ENCODE results near the gene LRG1. TPM values are rescaled to one million over a fixed set of nuclear protein-coding genes. Genes with fewer than 3 reads are reported as not detected.
"Not testable (repeated sequence)": the region's sequence is repeated elsewhere in the genome, so short reads cannot be mapped to it uniquely, and the experiment has no call there.

The LRG1 gene
- total and polyA plus RNA-seq, 2 experiments from 2014 or later: 6.3 to 9.8 TPM

DNA sequence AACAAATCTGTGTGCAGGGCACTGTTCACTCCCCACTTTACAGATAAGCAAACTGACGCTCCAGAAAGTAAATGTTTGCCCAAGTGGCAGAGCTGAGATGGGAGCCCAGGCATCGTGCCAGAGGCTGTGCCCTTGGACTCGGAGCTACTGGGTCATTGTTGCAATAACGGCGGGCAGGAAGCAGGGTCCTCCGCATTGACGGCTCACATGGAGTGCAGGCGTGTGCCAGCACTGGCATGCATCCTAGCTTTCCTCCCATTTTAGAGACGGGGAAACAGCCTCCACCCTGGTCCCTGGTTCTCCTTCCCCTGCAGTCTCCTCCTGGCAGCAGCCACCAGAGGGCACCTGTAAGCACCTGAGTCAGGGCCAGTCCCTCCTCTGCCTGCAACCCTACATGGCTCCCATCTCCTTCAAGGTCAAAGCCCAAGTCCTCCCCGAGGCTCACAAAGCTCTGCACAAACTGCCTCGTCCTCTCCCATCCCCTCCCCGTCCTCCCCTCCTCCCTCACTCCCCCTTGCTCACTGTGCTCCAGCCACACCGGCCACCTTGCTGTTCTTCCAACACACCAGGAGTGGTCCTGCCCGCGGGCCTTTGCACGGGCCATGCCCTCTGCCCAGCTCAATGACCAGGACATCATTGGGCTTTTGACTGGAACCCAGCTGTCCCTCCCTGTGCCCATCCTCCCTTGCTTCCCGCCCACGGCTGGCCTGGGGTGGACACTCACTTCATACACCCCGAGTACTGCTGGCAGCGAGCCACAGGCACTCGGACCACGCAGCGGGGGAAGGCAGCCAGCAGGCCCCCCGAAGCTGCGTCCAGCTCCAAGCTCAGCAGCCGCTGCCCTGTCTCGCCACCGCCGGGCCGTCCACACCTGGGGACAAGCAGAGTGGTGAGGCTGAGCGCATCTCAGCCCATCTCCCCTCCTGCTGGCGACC, 7.7 kb upstream of the LRG1 start:
- Histone ChIP-seq H3K4me3 (no peak overlapping the region), H4K20me1 (ENCODE audit: insufficient read depth, poor library complexity, severe bottlenecking) (no peaks in the 10 kb centered on the region), H3K4me1 (ENCODE audit: insufficient read depth) (no peaks in the 10 kb centered on the region), H3K9me3 (ENCODE audit: low read depth) (no peaks in the 10 kb centered on the region), H3K79me2 (no peaks in the 10 kb centered on the region), H3K27me3 (no peaks in the 10 kb centered on the region), H2AFZ (no peak overlapping the region), H3K36me3 (replicated peaks; ENCODE audit: insufficient read depth, low read depth) (no peaks in the 10 kb centered on the region), H3K4me2 (no peak overlapping the region), H3K27ac (no peak overlapping the region), H3K9me2 (replicated peaks; ENCODE audit: insufficient read depth) (no peaks in the 10 kb centered on the region)
- DNase-seq (ENCODE audit: low spot score): peak; percentile 6
- 88% methylated on average over 32 of the region's 32 CpGs for WGBS (ENCODE audit: low lambda C conversion rate, missing lambda C conversion rate)
- TF ChIP-seq EZH2phosphoT487 (IDR thresholded peaks at IDR 0.05; ENCODE audit: low read depth, severe bottlenecking, unreplicated experiment): no peak
- TF ChIP-seq, protein P1, sequence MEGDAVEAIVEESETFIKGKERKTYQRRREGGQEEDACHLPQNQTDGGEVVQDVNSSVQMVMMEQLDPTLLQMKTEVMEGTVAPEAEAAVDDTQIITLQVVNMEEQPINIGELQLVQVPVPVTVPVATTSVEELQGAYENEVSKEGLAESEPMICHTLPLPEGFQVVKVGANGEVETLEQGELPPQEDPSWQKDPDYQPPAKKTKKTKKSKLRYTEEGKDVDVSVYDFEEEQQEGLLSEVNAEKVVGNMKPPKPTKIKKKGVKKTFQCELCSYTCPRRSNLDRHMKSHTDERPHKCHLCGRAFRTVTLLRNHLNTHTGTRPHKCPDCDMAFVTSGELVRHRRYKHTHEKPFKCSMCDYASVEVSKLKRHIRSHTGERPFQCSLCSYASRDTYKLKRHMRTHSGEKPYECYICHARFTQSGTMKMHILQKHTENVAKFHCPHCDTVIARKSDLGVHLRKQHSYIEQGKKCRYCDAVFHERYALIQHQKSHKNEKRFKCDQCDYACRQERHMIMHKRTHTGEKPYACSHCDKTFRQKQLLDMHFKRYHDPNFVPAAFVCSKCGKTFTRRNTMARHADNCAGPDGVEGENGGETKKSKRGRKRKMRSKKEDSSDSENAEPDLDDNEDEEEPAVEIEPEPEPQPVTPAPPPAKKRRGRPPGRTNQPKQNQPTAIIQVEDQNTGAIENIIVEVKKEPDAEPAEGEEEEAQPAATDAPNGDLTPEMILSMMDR (IDR thresholded peaks at IDR 0.05; ENCODE audit: poor library complexity): no peak
- no peak for TF ChIP-seq EZH2 (IDR thresholded peaks at IDR 0.05; ENCODE audit: borderline replicate concordance)

DNA sequence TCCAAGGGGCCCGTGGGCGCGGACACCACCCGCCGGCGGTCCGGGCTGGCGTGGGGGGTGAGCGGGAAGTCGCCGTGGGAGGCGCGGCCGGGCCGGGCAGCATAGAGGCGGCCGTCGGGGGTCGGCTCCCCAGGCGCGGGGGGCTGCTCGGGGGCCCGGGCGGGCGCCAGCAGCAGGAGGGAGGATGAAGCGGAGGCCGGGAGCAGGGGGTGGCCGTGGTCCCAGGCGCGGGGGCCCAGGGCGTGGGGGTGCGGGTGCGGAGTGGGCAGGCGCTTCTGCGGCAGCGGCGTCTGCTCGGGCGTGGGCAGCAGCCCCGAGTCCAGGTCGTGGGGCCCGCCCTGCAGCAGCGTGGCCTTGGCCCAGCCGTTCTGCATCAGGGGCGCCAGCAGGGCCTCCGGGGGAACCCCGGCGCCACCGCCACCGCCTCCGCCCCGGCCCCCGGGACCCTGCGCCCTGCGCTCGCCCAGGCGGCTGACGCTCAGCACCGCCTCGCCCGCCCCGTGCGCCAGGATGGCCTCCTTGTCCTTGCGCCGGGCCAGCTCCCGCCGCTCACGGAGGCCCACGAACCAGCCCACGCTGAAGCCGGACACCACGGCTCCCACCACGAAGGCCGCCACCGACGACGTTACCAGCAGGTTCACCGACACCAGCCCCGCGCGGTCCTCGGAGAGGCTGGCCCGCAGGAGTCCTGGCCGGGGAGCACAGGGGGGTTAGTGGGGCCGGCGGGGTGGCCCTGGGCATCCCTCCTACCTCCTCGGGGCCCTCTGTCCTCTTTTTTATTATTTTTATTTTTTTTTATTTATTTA, 4.2 kb upstream of the LRG1 start:
- peak; percentile 1 for DNase-seq (ENCODE audit: low spot score)
- Histone ChIP-seq H3K9me3 (ENCODE audit: low read depth) (no peaks in the 10 kb centered on the region), H3K79me2 (no peaks in the 10 kb centered on the region), H3K4me2 (no peak overlapping the region), H3K27me3 (no peaks in the 10 kb centered on the region), H2AFZ (no peak overlapping the region), H3K36me3 (replicated peaks; ENCODE audit: insufficient read depth, low read depth) (no peaks in the 10 kb centered on the region), H3K9me2 (replicated peaks; ENCODE audit: insufficient read depth) (no peaks in the 10 kb centered on the region), H3K27ac (no peak overlapping the region), H3K4me3 (no peak overlapping the region), H3K4me1 (ENCODE audit: insufficient read depth) (no peaks in the 10 kb centered on the region), H4K20me1 (ENCODE audit: insufficient read depth, poor library complexity, severe bottlenecking) (no peaks in the 10 kb centered on the region)
- TF ChIP-seq, protein P1 (IDR thresholded peaks at IDR 0.05; ENCODE audit: poor library complexity): no peak
- no peak for TF ChIP-seq EZH2phosphoT487 (IDR thresholded peaks at IDR 0.05; ENCODE audit: low read depth, severe bottlenecking, unreplicated experiment)
- TF ChIP-seq EZH2 (IDR thresholded peaks at IDR 0.05; ENCODE audit: borderline replicate concordance): no peak
- WGBS (ENCODE audit: low lambda C conversion rate, missing lambda C conversion rate): 98% methylated on average over 22 of the region's 87 CpGs

DNA sequence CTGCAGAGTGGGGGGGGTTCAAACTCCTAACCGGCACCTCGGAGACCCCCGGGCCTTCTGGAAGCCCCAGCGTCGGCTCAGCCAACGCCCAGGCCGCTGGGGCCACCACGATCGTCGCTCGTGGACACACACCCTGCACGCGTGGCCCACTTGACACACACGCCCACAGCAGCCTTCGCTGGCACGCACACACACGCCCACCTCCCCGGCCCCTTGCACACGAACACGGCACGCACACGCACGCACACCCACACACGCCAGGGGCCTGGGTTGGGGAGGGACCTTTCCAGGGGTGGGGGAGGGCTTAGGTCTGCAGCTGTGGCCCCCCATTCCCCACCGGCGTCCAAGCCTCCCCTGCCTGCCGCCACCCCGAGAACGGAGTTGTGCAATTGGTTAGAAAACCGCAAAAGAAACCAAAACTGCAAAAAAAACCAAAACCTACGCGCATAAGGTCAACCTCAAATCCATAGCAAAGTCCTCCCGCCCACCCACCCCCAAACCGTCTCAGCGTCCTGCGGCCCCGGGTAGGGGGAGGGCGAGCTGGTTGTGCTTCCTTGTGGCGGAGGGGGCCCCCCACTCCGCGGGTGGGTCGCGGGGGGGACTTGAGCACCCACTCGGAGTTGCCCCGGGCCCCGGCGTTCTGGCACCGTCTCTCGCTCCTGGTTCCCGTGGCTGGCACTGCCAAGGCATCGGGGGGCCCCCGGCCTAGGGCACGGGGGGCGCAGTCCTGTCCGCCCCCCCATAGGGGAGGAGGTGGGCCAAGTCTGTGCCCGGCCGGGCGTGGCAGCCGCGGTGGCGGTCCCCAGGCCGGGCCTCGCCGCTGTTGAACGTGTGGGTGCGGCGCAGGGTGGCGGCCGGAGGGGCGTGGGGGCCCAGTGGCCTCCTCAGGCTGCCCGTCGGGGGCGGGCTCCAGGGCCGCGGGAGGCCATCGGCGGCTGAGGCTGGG, 3.3 kb upstream of the LRG1 start:
- Histone ChIP-seq H3K9me3 (ENCODE audit: low read depth) (no peaks in the 10 kb centered on the region), H4K20me1 (ENCODE audit: insufficient read depth, poor library complexity, severe bottlenecking) (no peaks in the 10 kb centered on the region), H3K4me2 (no peak overlapping the region), H3K79me2 (no peaks in the 10 kb centered on the region), H3K36me3 (replicated peaks; ENCODE audit: insufficient read depth, low read depth) (no peaks in the 10 kb centered on the region), H3K27ac (no peak overlapping the region), H3K4me1 (ENCODE audit: insufficient read depth) (no peaks in the 10 kb centered on the region), H3K4me3 (no peak overlapping the region), H3K27me3 (no peaks in the 10 kb centered on the region), H3K9me2 (replicated peaks; ENCODE audit: insufficient read depth) (no peaks in the 10 kb centered on the region), H2AFZ (no peak overlapping the region)
- WGBS (ENCODE audit: low lambda C conversion rate, missing lambda C conversion rate): 99% methylated on average over 29 of the region's 77 CpGs
- DNase-seq (ENCODE audit: low spot score): peak; percentile 3
- TF ChIP-seq EZH2phosphoT487 (IDR thresholded peaks at IDR 0.05; ENCODE audit: low read depth, severe bottlenecking, unreplicated experiment) (no peak), EZH2 (IDR thresholded peaks at IDR 0.05; ENCODE audit: borderline replicate concordance) (no peak)
- TF ChIP-seq, protein P1 (IDR thresholded peaks at IDR 0.05; ENCODE audit: poor library complexity): no peak

DNA sequence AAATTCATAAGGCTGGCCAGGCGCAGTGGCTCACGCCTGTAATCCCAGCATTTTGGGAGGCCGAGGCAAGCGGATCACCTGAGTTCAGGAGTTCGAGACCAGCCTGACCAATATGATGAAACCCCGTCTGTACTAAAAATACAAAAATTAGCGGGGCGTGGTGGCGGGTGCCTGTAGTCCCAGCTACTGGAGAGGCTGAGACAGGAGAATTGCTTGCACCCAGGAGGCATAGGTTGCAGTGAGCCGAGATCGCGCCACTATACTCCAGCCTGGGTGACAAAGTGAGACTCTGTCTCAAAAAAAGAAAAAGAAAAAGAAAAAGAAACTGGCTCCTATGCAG, 1.9 kb upstream of the LRG1 start:
- not testable (repeated sequence) for DNase-seq (ENCODE audit: low spot score); H3K36me3 ChIP-seq (replicated peaks; ENCODE audit: insufficient read depth, low read depth); H2AFZ ChIP-seq; H3K79me2 ChIP-seq; H3K27me3 ChIP-seq; H4K20me1 ChIP-seq (ENCODE audit: insufficient read depth, poor library complexity, severe bottlenecking); H3K27ac ChIP-seq; H3K4me3 ChIP-seq; H3K9me2 ChIP-seq (replicated peaks; ENCODE audit: insufficient read depth); H3K4me1 ChIP-seq (ENCODE audit: insufficient read depth); H3K4me2 ChIP-seq; H3K9me3 ChIP-seq (ENCODE audit: low read depth)
- 94% methylated on average over 12 of the region's 12 CpGs for WGBS (ENCODE audit: low lambda C conversion rate, missing lambda C conversion rate)

All from hepatocyte (in vitro differentiated cells).